OCI-LY1 (cell line): Measurements from ENCODE around the gene MID1.

Source experiments
- CTCF ChIP-seq: fragments of 200-600 bp; sonication (generic), shearing (Covaris generic); IDR thresholded peaks from 2 replicates; pipeline ENCODE4 v1.5.1; 2017; ENCODE audit warnings: mild to moderate bottlenecking, antibody characterized with exemption, low read length, moderate library complexity, mixed read lengths
- EZH2 ChIP-seq: fragments of 200-600 bp; sonication (generic), shearing (Covaris generic); IDR thresholded peaks from 2 replicates; pipeline ENCODE4 v1.8.0; 2017; ENCODE audit warnings: borderline replicate concordance, mixed run types, mild to moderate bottlenecking, antibody characterized with exemption, low read length, moderate library complexity, mixed read lengths

- TF ChIP-seq CTCF, result no peak
- no peak for TF ChIP-seq EZH2
Observed at GRCh38 chrX:10486373-10486772, 134.0 kb downstream of the MID1 start.
